Measurements from ENCODE around the gene SYNGR2. TPM values are rescaled to one million over a fixed set of nuclear protein-coding genes. Genes with fewer than 3 reads are reported as not detected.

SYNGR2 gene
- total and polyA plus RNA-seq, 9 of the 15 experiments (the other 6 are each of a cell fraction or from before 2014, with no cell fraction given) = 1.4 to 173 (median 87.8) TPM

- TF ChIP-seq STAT6 (CRISPR knock-in tag; IDR thresholded peaks at IDR 0.05) = no peak
- peak in 1 of 3 experiments; percentile 80; a peak in 2 of 6 replicates for TF ChIP-seq ZBTB11 (CRISPR knock-in tag; IDR thresholded peaks at IDR 0.05)
- no peak for TF ChIP-seq ETS2 (tag; IDR thresholded peaks at IDR 0.05; ENCODE audit: borderline replicate concordance, poor library complexity, severe bottlenecking)
- TF ChIP-seq SP2 (IDR thresholded peaks at IDR 0.05; ENCODE audit: extremely low read depth, low read depth, low read length, poor library complexity, severe bottlenecking) = no peak
- TF ChIP-seq ZKSCAN3 (CRISPR knock-in tag; IDR thresholded peaks at IDR 0.05) = no peak
- no peak for TF ChIP-seq CBFB (CRISPR knock-in tag; IDR thresholded peaks at IDR 0.05)
- TF ChIP-seq TRIM25 (IDR thresholded peaks at IDR 0.05; ENCODE audit: borderline replicate concordance) = no peak
- TF ChIP-seq FOXK1 (CRISPR knock-in tag; IDR thresholded peaks at IDR 0.05; ENCODE audit: borderline replicate concordance) = no peak
- no peak for TF ChIP-seq MCM2 (IDR thresholded peaks at IDR 0.05; ENCODE audit: low read depth)
- peak; percentile 85 for TF ChIP-seq SMARCE1 (IDR thresholded peaks at IDR 0.05)
- peak; percentile 91 for TF ChIP-seq SOX6 (IDR thresholded peaks at IDR 0.05)
- TF ChIP-seq ATF2 (CRISPR knock-in tag; IDR thresholded peaks at IDR 0.05) = no peak
- TF ChIP-seq TEAD4 (IDR thresholded peaks at IDR 0.05; ENCODE audit: low read length) = peak; percentile 82
- TF ChIP-seq TEAD4 (CRISPR knock-in tag; IDR thresholded peaks at IDR 0.05; ENCODE audit: borderline replicate concordance) = no peak
- TF ChIP-seq ETV1 (tag; conservative IDR thresholded peaks at IDR 0.05; ENCODE audit: low read depth) = peak; percentile 87
- TF ChIP-seq ZNF696 (CRISPR knock-in tag; conservative IDR thresholded peaks at IDR 0.05) = no peak
- TF ChIP-seq ZNF668 (CRISPR knock-in tag; IDR thresholded peaks at IDR 0.05) = no peak
- no peak for TF ChIP-seq E2F3 (CRISPR knock-in tag; IDR thresholded peaks at IDR 0.05)
Observed at GRCh38 chr17:78128551-78129350, 39.6 kb upstream of the SYNGR2 start, which contains the start of gene TMC6 (continued).

Data from K562 (cell line).